Vagina (tissue), 2 donors: ENCODE measurements around the gene ZBP1. TPM values are rescaled to one million over a fixed set of nuclear protein-coding genes. Genes with fewer than 3 reads are reported as not detected.

ENCODE experiments used
- DNase-seq, 2 donors: peaks; one replicate each; pipeline ENCODE4 v3.0.0-alpha.2; 2017; ENCODE audit errors: extremely low spot score in 2 of 2
- H3K27ac ChIP-seq: fragments of 200-600 bp; sonication (generic); one replicate; pipeline ENCODE4 v1.5.1; 2019
- H3K27me3 ChIP-seq: fragments of 200-600 bp; sonication (generic); one replicate; pipeline ENCODE4 v1.5.1; 2019
- H3K36me3 ChIP-seq, 2 donors: fragments of 200-600 bp; sonication (generic); one replicate each; pipeline ENCODE4 v1.5.1; 2017 to 2019
- H3K4me1 ChIP-seq: fragments of 200-600 bp; sonication (generic); one replicate; pipeline ENCODE4 v1.5.1; 2019
- H3K4me3 ChIP-seq, 2 donors: fragments of 200-600 bp; sonication (generic); 1 replicate in 1 of 2; 2 replicates in 1 of 2; pipeline ENCODE4 v1.5.1; 2016 to 2019
- H3K9me3 ChIP-seq: fragments of 200-600 bp; sonication (generic); one replicate; pipeline ENCODE4 v1.5.1; 2019
- CTCF ChIP-seq, 3 experiments: fragments of 450-650 bp in 2 of 3; fragments of 200-600 bp in 1 of 3; sonication (generic) in 1 of 3; IDR thresholded peaks; one replicate each; pipeline ENCODE4 v1.5.1; 2017 to 2019; ENCODE audit warnings: antibody characterized with exemption in 3 of 3, mild to moderate bottlenecking in 2 of 3, moderate library complexity in 2 of 3
- POLR2A ChIP-seq, 2 donors: fragments of 450-650 bp; IDR thresholded peaks; one replicate each; pipeline ENCODE4 v1.6.1; 2017; ENCODE audit warnings: antibody characterized with exemption in 2 of 2, mild to moderate bottlenecking in 2 of 2, moderate library complexity in 2 of 2
- POLR2AphosphoS5 ChIP-seq, 2 donors: sonication (generic); formaldehyde crosslinking; IDR thresholded peaks; one replicate each; pipeline ENCODE4 v1.9.0; 2017; ENCODE audit warnings: antibody characterized with exemption in 2 of 2, mild to moderate bottlenecking in 2 of 2, low read depth in 1 of 2; ENCODE audit not compliant: insufficient read depth in 1 of 2
- intact Hi-C: fragments of 100-400 bp; cut with DNase I; formaldehyde crosslinking; loops from one replicate; pipeline ENCODE4 v1.15.1; 2023
- total RNA-seq: library from RNA; depleted of rRNA; stranded (reverse); fragments of >200 nt; gene quantifications from one replicate; pipeline ENCODE4 v1.2.3, GENCODE V29; 2016

The ZBP1 gene
- total RNA-seq, 1 donor from 2014 or later, result 0.74 TPM

- Histone ChIP-seq H3K27me3 (no peaks in the 10 kb centered on the region), H3K9me3 (no peaks in the 10 kb centered on the region), H3K4me1 (peaks cover 16% of the 10 kb centered on the region), H3K4me3 (no peak overlapping the region), H3K27ac (no peak overlapping the region), H3K36me3 (no peaks in the 10 kb centered on the region)
- TF ChIP-seq CTCF (IDR thresholded peaks at IDR 0.05) (no peak), POLR2AphosphoS5 (IDR thresholded peaks at IDR 0.05; ENCODE audit: insufficient read depth in 1 of 2, low read depth in 1 of 2) (no peak), POLR2A (IDR thresholded peaks at IDR 0.05) (no peak)
- no peak for DNase-seq
- intact Hi-C loops, result no loop called here
Measured at GRCh38 chr20:57620999-57621398, 773 bp upstream of the ZBP1 start.

- no peaks in the 10 kb centered on the region for H3K9me3 ChIP-seq
- no peaks in the 10 kb centered on the region for H3K27me3 ChIP-seq
- peaks cover 16% of the 10 kb centered on the region for H3K4me1 ChIP-seq
- TF ChIP-seq CTCF (IDR thresholded peaks at IDR 0.05), result no peak
- TF ChIP-seq POLR2AphosphoS5 (IDR thresholded peaks at IDR 0.05; ENCODE audit: insufficient read depth in 1 of 2, low read depth in 1 of 2), result peak in 1 of 2 donors; percentile 14
- peak in 1 of 2 donors; percentile 84 for DNase-seq
- peak overlapping the region in 1 of 2 donors; percentile 10 for H3K4me3 ChIP-seq
- intact Hi-C loops, result no loop called here
- H3K36me3 ChIP-seq, result no peaks in the 10 kb centered on the region
- no peak overlapping the region for H3K27ac ChIP-seq
Measured at GRCh38 chr20:57619051-57619831, 985 bp downstream of the ZBP1 start.

GRCh38 chr20:57618764-57619050, 1.5 kb downstream of the ZBP1 start:
- DNase-seq, result no peak
- no peak for TF ChIP-seq POLR2AphosphoS5 (IDR thresholded peaks at IDR 0.05; ENCODE audit: insufficient read depth in 1 of 2, low read depth in 1 of 2)
- no peak for TF ChIP-seq POLR2A (IDR thresholded peaks at IDR 0.05)
- no peak for TF ChIP-seq CTCF (IDR thresholded peaks at IDR 0.05)
- H3K27me3 ChIP-seq, result no peaks in the 10 kb centered on the region
- no peaks in the 10 kb centered on the region for H3K36me3 ChIP-seq
- peaks cover 16% of the 10 kb centered on the region for H3K4me1 ChIP-seq
- no peak overlapping the region for H3K27ac ChIP-seq
- no peaks in the 10 kb centered on the region for H3K9me3 ChIP-seq
- intact Hi-C loops, result no loop called here
- no peak overlapping the region for H3K4me3 ChIP-seq

GRCh38 chr20:57618091-57618763, 2.0 kb downstream of the ZBP1 start:
- H3K4me3 ChIP-seq, result no peak overlapping the region
- peak in 1 of 2 donors; percentile 74 for DNase-seq

GRCh38 chr20:57617079-57617795, 3.0 kb downstream of the ZBP1 start:
- H3K27me3 ChIP-seq, result no peaks in the 10 kb centered on the region
- H3K4me1 ChIP-seq, result peaks cover 11% of the 10 kb centered on the region
- no peak overlapping the region for H3K4me3 ChIP-seq
- H3K27ac ChIP-seq, result no peak overlapping the region
- intact Hi-C loops, result no loop called here
- H3K36me3 ChIP-seq, result no peaks in the 10 kb centered on the region
- TF ChIP-seq CTCF (IDR thresholded peaks at IDR 0.05) (no peak), POLR2AphosphoS5 (IDR thresholded peaks at IDR 0.05; ENCODE audit: insufficient read depth in 1 of 2, low read depth in 1 of 2) (no peak), POLR2A (IDR thresholded peaks at IDR 0.05) (no peak)
- peak; percentile 52 to 70 for DNase-seq
- H3K9me3 ChIP-seq, result no peaks in the 10 kb centered on the region

More at GRCh38 chr20:57618091-57618763, 2.0 kb downstream of the ZBP1 start:
- TF ChIP-seq POLR2AphosphoS5 (IDR thresholded peaks at IDR 0.05; ENCODE audit: insufficient read depth in 1 of 2, low read depth in 1 of 2), result no peak
- no peaks in the 10 kb centered on the region for H3K36me3 ChIP-seq
- peaks cover 16% of the 10 kb centered on the region for H3K4me1 ChIP-seq
- H3K27me3 ChIP-seq, result no peaks in the 10 kb centered on the region
- intact Hi-C loops, result no loop called here
- no peaks in the 10 kb centered on the region for H3K9me3 ChIP-seq
- no peak overlapping the region for H3K27ac ChIP-seq
